GM19467 (cell line): Measurements from ENCODE around the gene CRYBG2.

ENCODE experiments used
- ATAC-seq: cut with Tn5 transposase; IDR thresholded peaks from one replicate; pipeline ENCODE4 v1.9.1; 2021; ENCODE audit warnings: mild to moderate bottlenecking, moderate library complexity; ENCODE audit not compliant: unreplicated experiment

Gene CRYBG2

DNA sequence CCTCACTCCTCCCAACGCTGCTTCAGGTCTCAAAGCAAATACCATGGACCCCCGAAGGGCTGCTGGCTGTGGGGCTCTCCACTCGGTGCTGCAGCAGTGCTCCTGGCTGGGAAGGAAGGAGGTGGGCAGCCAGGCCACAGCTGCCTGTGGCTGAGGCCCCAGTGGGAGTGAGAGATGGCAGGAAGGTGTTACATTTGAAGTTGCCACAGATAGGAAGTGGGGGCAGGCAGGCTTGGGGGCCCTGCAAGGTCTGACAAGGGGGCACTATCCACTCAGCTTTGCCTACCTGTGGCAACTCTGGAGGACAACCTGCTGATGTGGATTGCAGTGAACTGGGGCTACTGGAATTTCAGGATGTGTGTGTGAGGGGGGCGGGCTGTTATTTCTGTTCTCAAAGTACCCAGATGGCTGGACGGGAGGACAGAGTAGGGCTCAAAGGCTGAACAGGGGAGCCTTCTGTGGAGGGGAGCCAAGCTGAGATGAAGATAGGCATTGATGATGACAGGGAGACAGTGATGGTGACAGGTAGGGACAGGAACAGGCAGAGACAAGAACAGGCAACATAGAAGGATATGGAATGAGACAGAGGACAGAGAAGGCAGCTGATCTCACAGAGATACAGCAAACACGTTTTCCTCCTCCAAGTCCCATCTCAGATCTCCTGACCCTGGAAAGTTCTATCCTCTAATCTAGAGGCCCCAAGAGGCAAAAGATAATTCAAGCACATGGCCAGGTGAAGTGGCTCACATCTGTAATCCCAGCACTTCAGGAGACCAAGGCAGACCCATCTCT, 16.9 kb upstream of the CRYBG2 start:
- no peak for ATAC-seq

DNA sequence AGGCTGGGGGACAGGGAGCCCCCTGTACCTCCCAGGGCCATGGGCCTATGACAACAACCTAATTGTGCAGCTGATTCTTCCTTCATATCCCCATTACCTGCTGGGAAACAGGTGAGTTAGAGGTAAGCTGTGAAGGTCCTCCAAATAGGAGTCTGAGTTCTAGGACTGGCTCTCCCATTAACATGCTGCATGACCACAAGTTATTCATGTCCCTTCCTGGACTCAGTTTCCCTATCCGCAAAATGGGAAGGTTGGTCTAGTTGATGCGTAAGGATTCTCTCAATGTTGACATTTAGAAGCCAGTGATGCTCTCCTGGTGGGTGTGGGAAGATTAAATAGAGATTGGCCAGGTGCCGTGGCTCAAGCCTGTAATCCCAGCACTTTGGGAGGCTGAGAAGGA, 14.6 kb upstream of the CRYBG2 start:
- no peak for ATAC-seq

DNA sequence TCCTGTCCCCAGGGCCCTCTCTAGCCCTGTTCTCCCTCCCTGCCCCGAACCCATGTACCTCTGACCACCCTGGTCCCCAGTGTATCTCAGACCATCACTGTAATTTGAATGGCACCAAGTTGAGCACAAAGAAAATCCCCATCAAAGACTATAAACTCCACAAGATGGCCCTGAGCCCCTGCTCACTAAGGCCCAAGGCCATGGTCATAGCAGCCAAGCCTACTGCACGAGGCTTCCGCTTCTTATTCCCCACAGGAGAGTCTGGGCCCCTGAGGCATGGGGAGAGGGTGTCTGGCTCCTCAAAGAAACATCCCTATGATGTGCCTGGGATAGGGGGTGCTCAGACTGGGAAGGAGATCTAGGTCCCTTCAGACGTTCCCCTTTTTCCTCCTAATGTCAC, 14.1 kb upstream of the CRYBG2 start:
- ATAC-seq: no peak

DNA sequence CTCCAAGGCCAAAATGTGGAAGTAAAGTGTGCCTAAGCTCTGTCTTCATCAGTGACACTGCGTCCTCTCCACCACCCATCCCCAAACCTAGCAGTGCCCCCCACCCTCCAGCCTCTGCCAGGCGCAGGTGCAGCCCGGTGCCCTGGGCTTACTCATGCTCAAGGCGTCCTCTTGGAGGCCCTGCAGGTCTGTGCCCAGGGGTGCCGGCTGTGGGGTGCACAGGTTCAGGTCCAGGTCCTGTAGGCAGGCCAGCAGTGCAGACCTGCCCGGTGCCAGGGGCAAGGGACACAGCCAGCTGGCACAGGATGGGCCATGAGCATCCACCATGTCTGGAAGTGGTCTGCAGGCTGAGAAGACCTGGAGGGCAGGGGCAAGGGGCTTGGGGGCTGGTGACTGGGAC, 13.5 kb upstream of the CRYBG2 start:
- ATAC-seq: no peak

DNA sequence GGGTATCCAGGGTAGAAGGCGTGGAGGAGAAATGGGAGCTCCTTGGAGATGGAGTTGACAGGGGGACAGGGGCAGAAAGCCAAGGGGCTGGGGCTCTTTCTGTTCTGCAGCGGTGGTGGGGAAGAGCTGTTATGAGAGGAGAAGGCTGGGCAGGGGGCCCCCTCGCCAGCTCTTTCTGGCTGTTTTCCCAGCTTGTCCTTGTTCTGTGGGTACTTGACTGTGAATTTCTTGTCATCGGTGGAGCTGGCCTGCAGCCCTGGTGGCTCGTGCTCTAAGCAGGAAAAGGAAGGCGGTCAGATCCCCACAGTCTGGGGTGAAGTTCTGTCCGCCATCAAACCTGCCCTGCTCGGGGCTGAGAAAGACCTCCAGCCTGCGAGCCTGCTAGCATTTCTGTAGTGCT, 11.0 kb upstream of the CRYBG2 start:
- no peak for ATAC-seq

GRCh38 chr1:26363549-26364448, 9.9 kb upstream of the CRYBG2 start:
- ATAC-seq: no peak

DNA sequence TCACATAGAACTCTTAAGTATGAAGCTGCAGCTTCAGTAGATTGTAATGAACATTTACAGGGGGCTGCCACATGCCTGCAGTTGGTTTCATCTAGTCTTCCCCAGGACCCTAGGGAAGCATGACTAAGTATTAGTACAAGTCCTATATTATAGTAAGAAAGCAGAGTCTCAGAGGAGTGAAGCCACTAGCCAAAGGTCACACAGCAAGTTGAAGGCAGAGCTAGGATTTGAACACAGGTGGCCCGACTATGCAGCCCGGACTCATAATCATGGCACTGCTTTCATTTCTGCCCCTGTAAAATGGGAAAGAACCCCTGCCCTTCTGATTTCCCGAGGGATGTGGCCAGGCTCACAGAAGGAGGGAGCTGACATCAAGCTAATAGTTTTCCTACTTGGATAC, 8.4 kb upstream of the CRYBG2 start:
- no peak for ATAC-seq

GRCh38 chr1:26361605-26362122, 7.7 kb upstream of the CRYBG2 start:
- no peak for ATAC-seq

GRCh38 chr1:26360807-26361604, 7.1 kb upstream of the CRYBG2 start:
- ATAC-seq: no peak

DNA sequence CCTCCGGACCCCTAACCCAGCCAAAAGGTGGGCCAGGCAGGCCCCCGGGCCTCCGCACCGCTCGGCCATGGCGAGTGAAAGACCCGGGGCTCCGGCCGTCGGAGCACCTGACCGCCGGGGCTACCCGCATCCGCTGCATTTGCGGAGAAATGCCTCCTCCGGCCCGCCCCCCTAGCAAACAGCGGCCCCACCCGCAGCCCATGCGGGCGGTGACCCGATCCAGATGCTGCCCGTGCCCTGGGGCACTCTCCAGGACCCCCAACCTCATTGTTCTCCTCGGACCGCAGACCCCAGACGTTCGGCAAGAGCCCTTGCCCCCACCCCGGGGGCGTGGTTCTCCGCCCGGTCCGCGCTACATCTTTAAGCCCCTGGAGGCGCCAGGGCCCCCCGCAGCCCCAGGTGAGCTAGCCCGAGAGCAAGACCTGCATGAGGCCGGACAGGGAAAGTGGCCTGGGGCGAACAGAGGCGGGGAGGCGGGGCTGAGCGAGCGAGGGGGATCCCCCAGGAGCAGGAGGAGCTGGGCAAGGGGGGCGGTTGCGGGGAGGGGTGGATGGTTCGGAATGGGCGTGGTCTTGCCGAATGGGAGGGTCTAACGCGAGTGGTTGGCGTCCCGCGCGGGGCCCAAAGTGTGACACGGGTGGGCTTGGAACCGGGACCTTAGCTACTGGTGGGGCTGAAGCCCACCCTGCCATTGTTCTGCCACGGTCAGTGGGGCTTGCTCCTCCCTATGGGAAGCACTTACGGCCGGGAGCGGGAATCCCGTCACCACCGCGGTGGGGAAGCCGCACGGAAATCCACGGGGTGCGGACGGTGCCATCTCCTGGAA, 6.3 kb upstream of the CRYBG2 start:
- ATAC-seq: no peak

DNA sequence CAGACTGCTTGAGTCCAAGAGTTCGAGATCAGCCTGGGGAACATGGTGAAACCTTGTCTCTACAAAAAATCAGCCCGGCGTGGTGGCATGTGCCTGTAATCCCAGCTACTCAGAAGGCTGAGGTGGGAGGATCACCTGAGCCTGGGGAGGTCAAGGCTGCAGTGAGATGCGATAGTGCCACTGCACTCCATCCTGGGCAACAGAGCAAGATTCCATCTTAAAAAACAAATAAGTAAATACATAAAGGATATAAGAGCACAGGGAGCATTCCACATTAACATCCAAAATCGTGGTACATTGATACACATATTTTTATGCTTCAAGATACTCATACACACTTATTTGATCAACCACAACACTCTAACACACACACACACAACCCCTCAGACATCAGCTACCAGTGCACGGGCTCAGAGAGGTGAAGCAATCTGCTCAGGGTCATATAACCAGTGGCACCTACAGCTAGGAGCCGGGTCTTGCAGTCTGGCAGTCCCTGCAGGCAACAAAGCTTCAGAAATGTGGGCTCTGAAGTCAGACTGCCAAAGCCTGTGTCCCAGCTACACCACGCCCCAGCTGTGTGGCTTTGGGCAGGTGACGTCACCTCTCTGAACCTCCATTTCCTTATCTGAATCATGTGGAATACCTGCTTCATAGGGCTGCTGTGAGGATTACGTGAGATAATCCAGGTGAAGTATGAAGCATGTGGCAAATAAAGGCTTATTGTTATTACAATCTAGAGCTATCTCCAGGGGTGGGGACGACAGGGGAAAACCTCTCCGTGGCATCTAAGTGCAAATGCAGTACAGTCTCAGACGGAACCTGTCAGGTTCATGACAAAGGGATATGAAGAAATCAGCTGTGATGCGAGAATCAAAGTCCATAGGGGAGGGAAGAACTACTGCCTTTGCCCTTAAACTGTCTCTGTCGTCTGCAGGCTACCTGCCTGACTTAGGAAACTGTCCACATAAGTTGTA, 4.8 kb upstream of the CRYBG2 start:
- no peak for ATAC-seq

- no peak for ATAC-seq
These were observed 3.2 kb upstream of the CRYBG2 start for GRCh38 chr1:26357121-26357602.

- ATAC-seq: no peak
These were observed 2.2 kb upstream of the CRYBG2 start for GRCh38 chr1:26356106-26356505.

DNA sequence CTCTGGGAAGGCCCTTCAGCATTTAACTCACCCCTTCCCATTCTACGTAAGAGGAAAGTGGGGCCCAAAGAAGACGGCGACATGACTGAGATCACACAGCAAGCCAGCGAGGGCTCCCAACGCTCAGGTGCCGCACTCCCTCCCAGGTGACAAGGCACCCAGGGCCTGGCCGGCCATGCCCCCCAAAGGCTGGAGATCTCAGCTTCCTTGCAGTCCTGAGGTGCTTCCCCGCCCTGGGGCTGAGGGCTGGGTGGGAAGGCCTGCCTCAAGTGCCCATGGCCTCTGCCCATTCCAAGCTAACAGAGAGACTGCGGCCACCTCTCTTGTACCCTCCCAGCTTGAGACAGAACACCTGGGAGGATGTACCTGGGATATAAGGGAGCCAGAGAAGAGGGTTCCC, 1.0 kb upstream of the CRYBG2 start:
- ATAC-seq: no peak

GRCh38 chr1:26353210-26353859, 595 bp downstream of the CRYBG2 start:
- ATAC-seq: no peak

DNA sequence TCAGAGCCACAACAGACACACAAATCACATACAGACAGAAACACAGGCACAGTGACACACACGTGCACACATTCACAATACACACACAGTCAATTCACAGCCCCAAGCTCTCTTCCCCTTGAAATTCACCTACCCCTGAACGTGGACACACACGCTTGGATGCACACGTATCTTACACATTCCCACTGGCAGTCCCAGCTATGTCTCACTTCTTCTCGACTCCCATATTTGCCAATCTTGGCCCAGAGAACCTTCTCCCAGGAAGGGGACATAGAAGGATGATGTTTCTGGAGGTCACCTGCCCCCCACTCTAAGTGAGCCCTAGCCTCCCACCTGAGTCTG, 1.6 kb downstream of the CRYBG2 start:
- no peak for ATAC-seq

GRCh38 chr1:26351590-26352337, 2.2 kb downstream of the CRYBG2 start:
- ATAC-seq: no peak
